Stimulated activated naive CD8-positive, alpha-beta T cell treated with anti-CD3 and anti-CD28 coated beads, Interleukin-15, Interleukin-2, amounts not matched to agents 100 ng/mL and 50 ng/mL, for 24 hours (primary cell): ENCODE results near the gene MARCHF2.

Experiments
- H3K27ac Mint-ChIP-seq: one replicate; pipeline ENCODE4 v1.8.0; 2021; ENCODE audit warnings: mild to moderate bottlenecking, mixed read lengths
- H3K27me3 Mint-ChIP-seq: one replicate; pipeline ENCODE4 v1.8.0; 2021; ENCODE audit warnings: mixed read lengths
- H3K36me3 Mint-ChIP-seq: one replicate; pipeline ENCODE4 v1.8.0; 2021; ENCODE audit warnings: low read depth, mixed read lengths
- H3K4me1 Mint-ChIP-seq: one replicate; pipeline ENCODE4 v1.8.0; 2021; ENCODE audit warnings: low read depth, mixed read lengths
- H3K4me3 Mint-ChIP-seq: one replicate; pipeline ENCODE4 v1.8.0; 2021; ENCODE audit warnings: mild to moderate bottlenecking, mixed read lengths
- H3K9me3 Mint-ChIP-seq: one replicate; pipeline ENCODE4 v1.8.0; 2021; ENCODE audit warnings: mixed read lengths

Gene MARCHF2

DNA sequence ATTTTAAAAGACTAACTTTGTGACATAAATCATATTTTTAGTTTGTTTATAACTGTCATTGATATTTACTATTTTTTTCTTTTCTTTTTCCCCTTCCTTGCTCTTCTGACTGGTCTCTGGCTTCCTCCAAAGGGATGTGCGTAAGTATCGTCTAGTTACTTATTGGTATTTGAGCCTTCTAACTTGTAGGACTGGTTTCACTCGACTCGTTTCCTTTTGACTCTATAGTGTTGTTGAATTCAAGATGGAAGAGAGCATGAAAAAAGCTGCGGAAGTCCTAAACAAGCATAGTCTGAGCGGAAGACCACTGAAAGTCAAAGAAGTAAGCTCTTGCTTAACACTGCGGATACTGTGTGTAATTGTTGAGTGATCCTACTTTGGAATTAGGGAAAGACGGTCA is 50.3 kb downstream of the MARCHF2 start:
- Mint-ChIP-seq H3K27me3 (no peaks in the 10 kb centered on the region), H3K27ac (no peak overlapping the region), H3K4me1 (peaks cover 29% of the 10 kb centered on the region), H3K4me3 (no peak overlapping the region), H3K9me3 (no peaks in the 10 kb centered on the region), H3K36me3 (peaks cover 83% of the 10 kb centered on the region)

DNA sequence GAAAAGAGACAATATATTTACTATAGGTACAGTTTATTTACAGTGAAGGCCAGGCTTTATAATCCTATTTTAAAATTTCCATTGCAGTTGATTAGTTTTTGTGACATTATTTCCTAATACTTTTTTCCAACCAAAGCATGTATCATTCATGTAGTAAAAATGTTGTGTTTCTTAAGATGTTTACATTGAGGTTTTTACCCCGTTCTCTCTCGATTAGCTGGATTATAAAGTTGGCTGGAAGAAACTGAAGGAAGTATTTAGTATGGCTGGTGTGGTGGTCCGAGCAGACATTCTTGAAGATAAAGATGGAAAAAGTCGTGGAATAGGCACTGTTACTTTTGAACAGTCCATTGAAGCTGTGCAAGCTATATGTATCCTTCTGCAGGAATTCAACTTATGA is 52.9 kb downstream of the MARCHF2 start:
- Mint-ChIP-seq H3K27ac (peak overlapping the region; percentile 2), H3K27me3 (no peaks in the 10 kb centered on the region), H3K4me1 (peaks cover 5% of the 10 kb centered on the region), H3K9me3 (no peaks in the 10 kb centered on the region), H3K36me3 (peaks cover 87% of the 10 kb centered on the region), H3K4me3 (no peak overlapping the region)

DNA sequence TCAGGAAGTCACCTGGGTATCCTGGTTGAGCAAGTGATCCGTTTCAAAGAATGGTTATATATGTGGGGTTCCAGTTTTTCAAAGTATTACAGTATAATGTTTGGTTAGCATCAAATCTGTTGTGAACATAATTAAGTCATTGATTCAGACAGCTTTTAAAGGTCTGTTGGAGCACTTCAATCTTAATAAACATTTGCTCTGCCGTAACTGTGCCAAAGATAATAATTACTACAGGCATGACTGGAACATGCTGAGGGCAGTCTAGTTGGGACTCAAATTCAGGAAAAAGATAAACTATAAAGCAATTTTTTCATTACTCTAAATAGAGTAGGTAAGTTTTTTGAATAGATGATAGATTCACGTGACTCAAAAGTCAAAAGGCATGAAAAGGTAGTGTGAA is 55.0 kb downstream of the MARCHF2 start:
- Mint-ChIP-seq H3K27me3 (no peaks in the 10 kb centered on the region), H3K4me1 (peaks cover 4% of the 10 kb centered on the region), H3K27ac (no peak overlapping the region), H3K9me3 (no peaks in the 10 kb centered on the region), H3K4me3 (no peak overlapping the region), H3K36me3 (peaks cover 93% of the 10 kb centered on the region)

DNA sequence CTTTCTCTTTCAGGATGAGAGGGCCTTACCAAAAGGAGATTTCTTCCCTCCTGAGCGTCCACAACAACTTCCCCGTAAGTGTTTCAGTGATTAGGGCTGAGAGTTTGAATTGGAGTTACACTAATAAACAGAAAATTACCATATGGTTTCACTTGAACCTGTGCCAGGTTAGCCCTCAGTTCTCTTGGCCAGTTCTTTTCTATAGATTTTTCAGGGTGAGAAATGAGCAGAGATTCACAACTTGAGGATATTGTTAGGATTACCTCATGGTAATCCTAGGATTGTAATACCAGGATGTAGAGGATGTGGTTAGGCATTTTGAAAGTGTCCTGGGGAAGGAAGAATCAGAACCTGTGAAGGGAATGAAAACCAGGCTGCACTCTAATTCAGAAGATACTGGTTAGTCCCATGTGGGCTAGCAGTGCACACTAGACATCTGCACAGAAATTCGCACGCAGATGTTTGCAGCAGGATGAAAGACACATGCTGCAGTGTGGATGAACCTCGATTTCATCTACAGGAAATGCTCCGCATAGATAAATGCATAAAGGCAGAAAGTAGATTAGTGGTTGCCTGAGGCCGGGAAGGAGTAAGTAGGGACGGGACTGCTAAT is 55.8 kb downstream of the MARCHF2 start:
- H3K27ac Mint-ChIP-seq = peak overlapping the region; percentile 32
- H3K4me3 Mint-ChIP-seq = no peak overlapping the region
- no peaks in the 10 kb centered on the region for H3K27me3 Mint-ChIP-seq
- peaks cover 93% of the 10 kb centered on the region for H3K36me3 Mint-ChIP-seq
- peaks cover 10% of the 10 kb centered on the region for H3K4me1 Mint-ChIP-seq
- H3K9me3 Mint-ChIP-seq = no peaks in the 10 kb centered on the region

DNA sequence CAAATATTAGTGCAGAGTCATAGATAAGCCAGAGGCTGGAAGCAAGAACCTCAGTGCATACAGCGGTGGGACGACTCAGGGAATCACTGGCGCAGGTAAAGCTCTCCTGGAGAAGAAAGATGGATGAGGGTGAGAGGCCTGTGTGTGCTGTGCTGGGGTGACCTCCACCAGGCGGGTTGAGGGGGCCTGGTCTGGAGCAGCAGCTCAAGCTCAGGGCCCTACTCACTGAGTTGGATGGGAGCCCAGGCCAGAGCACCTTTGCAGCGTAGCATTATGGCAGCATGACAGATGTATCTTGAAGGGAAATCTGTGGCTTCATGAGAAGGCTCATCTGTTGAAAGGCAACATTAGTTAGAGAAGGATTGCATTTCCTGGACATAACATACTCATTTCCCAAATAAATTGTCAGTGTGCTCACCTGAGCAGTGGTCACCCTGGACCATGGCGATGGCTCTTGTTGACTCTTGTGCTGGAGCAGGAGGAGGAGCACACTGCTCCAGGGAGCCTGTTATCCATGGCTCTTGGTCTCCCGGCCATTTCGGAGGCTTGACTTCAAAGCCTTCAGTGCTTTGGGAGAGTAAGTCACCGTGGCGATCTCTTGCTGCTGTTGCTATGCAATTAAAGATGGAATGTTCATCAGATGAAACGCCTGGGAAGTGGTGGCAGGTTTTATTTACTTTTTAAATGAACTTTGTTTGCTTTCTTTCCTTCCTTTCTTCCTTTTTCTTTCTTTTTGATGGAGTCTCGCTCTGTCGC is 56.7 kb downstream of the MARCHF2 start:
- H3K4me3 Mint-ChIP-seq = no peak overlapping the region
- peaks cover 17% of the 10 kb centered on the region for H3K4me1 Mint-ChIP-seq
- no peaks in the 10 kb centered on the region for H3K27me3 Mint-ChIP-seq
- H3K36me3 Mint-ChIP-seq = peaks cover 93% of the 10 kb centered on the region
- H3K27ac Mint-ChIP-seq = peak overlapping the region; percentile 32
- H3K9me3 Mint-ChIP-seq = no peaks in the 10 kb centered on the region

DNA sequence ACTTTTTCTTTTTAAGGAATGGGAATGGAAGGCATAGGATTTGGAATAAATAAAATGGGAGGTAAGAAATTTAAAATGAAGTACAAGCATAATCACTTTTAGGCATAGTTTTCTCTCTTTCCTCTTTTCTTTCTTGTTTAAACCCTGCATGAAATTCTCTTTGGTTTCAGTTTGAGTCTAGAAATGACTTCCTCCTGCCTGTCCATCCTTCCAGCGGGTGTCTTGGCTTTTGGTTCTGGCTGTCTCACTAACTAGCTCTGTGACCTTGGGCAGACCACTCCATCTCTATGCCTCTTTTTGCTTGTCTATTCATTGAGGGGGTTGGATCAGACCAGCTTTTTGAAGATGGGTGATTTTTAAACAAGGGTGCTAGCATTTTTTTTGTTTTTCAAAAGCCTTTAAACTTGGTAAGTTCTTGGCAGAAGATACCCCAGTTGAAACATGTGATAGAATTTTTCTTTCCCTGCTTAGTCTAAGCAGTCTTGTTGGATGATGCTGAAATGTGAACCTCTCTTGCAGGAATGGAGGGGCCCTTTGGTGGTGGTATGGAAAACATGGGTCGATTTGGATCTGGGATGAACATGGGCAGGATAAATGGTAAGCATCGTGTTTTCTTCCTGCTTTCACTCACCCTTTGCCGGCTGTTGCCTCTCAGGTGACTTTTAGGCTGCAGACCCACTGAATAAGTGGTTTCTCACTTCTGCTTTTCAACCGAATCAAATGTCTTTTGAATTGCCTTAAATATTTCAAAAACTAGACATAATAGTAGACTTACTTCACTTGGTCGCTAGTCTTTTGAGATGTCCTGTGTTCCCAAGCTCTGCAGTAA is 60.8 kb downstream of the MARCHF2 start:
- peaks cover 55% of the 10 kb centered on the region for H3K4me1 Mint-ChIP-seq
- no peaks in the 10 kb centered on the region for H3K27me3 Mint-ChIP-seq
- H3K9me3 Mint-ChIP-seq = no peaks in the 10 kb centered on the region
- H3K36me3 Mint-ChIP-seq = peaks cover 90% of the 10 kb centered on the region
- peak overlapping the region; percentile 4 for H3K4me3 Mint-ChIP-seq
- peak overlapping the region; percentile 37 for H3K27ac Mint-ChIP-seq

DNA sequence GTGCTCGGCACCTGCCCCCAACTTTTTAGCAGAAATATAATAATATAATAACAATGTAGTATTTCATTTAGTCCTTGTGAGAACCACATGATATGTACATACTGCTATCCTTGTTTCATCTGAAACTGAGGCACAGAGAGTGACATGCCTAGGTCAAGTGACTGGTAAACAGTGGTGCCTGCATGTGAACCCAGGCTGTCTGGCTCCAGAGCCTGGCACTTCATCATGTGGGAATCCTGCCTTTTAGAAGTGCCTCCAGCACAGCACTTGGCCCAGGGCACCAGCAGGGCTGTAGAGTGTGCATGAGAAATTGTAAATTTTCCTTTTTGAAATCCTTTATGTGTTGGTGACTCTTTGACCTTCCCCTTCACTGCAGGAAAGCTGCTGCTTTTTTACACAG is 61.9 kb downstream of the MARCHF2 start:
- H3K4me3 Mint-ChIP-seq = no peak overlapping the region
- peaks cover 86% of the 10 kb centered on the region for H3K36me3 Mint-ChIP-seq
- no peak overlapping the region for H3K27ac Mint-ChIP-seq
- no peaks in the 10 kb centered on the region for H3K9me3 Mint-ChIP-seq
- no peaks in the 10 kb centered on the region for H3K27me3 Mint-ChIP-seq
- peaks cover 61% of the 10 kb centered on the region for H3K4me1 Mint-ChIP-seq

DNA sequence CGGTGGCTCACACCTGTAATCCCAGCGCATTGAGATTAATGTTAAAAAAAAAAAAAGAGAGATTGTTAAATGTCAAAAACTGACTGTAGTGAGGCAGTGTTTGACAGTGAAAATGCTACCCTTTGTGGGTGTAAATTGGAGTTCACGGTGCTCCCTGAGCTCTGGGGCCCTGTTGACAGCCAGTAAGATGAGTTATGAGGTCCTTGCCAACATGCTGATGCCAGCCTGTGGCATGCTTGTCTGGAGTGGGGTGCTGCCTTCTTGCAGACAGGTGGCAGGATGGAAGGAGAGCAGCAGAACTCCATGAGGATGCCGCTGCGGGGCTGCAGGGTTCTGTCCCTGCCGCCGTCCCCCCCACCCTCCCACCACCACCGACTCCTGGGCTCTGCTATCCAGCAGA is 63.4 kb downstream of the MARCHF2 start:
- H3K27ac Mint-ChIP-seq = no peak overlapping the region
- H3K36me3 Mint-ChIP-seq = peaks cover 81% of the 10 kb centered on the region
- no peaks in the 10 kb centered on the region for H3K27me3 Mint-ChIP-seq
- no peak overlapping the region for H3K4me3 Mint-ChIP-seq
- peaks cover 76% of the 10 kb centered on the region for H3K4me1 Mint-ChIP-seq
- H3K9me3 Mint-ChIP-seq = no peaks in the 10 kb centered on the region

DNA sequence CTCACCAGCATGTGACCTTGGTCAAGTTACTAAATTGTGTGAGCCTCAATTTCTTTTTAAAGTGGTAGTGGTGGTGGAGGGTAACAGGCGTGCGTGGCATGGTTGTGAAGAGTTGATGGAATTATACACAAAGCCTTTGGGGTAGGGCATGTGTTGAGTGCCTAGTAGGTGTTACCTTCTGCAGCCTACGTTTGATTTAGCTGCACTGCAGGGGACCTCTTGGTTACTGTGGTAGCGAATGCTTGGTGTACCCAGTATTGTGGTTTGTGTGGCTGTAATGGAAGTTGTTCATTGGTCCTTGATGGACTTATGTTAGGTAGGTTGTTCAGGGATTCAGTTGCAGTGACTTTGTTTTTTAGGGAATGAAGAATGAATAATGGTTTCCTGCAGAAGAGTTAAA is 64.8 kb downstream of the MARCHF2 start:
- Mint-ChIP-seq H3K4me1 (peaks cover 86% of the 10 kb centered on the region), H3K9me3 (no peaks in the 10 kb centered on the region), H3K4me3 (peak overlapping the region; percentile 42), H3K36me3 (peaks cover 83% of the 10 kb centered on the region), H3K27ac (peak overlapping the region; percentile 81), H3K27me3 (no peaks in the 10 kb centered on the region)

DNA sequence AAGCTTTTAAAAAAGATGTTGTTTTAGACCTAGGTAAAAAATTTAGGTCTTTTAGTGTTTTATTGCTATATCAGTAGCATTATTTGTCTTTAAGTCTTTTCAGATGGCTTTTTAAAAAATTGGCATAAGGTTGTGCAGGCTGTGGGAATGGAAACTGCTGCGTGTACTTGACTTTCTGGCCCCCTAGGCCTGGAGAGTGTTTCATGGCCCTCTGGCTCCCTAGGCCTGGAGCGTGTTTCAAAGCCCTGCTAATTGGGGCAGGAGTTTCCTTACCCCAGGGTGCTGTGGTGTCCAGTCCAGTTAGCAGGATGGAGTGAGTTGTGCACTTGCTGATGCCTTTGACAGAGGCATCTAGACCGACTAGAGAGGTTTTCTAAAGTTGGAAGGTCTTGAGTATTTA is 65.5 kb downstream of the MARCHF2 start:
- Mint-ChIP-seq H3K4me1 (peaks cover 85% of the 10 kb centered on the region), H3K36me3 (peaks cover 83% of the 10 kb centered on the region), H3K27ac (peak overlapping the region; percentile 83), H3K27me3 (no peaks in the 10 kb centered on the region), H3K4me3 (peak overlapping the region; percentile 4), H3K9me3 (no peaks in the 10 kb centered on the region)

DNA sequence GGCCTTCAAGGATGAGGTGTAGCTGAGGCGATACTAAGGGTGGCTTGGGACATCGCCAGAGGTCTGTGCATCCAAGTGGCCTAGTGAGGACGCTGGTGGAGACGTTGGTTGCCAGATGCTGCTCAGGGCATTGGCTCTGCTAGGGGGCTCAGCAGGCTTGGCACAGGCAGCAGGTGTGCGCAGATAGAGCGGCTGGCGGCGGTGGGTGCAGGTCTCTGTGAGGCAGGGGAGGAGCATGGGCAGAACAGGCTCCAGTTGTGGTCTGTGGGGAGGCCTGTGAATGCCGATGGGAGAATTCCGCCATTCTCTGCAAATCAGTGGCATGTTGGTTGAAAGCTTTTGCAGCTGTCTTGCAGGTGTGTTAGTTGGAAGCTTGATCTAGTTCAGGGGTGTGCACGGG is 68.1 kb downstream of the MARCHF2 start:
- H3K36me3 Mint-ChIP-seq = peaks cover 79% of the 10 kb centered on the region
- peak overlapping the region; percentile 81 for H3K27ac Mint-ChIP-seq
- peak overlapping the region; percentile 41 for H3K4me3 Mint-ChIP-seq
- no peaks in the 10 kb centered on the region for H3K9me3 Mint-ChIP-seq
- no peaks in the 10 kb centered on the region for H3K27me3 Mint-ChIP-seq
- H3K4me1 Mint-ChIP-seq = peaks cover 74% of the 10 kb centered on the region

DNA sequence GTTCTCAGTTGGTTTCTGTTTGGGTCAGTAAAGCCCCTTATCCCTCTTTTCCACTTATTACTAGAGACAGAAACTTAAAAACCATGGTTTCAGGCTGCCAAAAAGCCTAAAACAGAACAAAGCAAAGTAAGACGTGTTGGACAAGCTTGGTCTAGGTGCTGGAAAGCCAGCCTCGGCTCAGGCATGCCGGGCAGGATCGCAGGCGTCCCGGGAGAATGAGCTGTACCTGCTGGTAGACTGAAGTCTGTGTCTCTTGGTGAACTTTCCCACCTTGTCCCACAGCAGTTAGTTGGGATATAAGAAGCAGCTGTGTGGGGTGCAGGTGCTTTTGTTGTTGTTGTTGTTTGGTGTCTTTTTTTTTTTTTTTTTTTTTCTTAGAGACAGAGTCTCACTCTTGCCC is 68.5 kb downstream of the MARCHF2 start:
- no peaks in the 10 kb centered on the region for H3K9me3 Mint-ChIP-seq
- peak overlapping the region; percentile 81 for H3K27ac Mint-ChIP-seq
- H3K4me1 Mint-ChIP-seq = peaks cover 74% of the 10 kb centered on the region
- H3K27me3 Mint-ChIP-seq = no peaks in the 10 kb centered on the region
- H3K36me3 Mint-ChIP-seq = peaks cover 81% of the 10 kb centered on the region
- peak overlapping the region; percentile 41 for H3K4me3 Mint-ChIP-seq

DNA sequence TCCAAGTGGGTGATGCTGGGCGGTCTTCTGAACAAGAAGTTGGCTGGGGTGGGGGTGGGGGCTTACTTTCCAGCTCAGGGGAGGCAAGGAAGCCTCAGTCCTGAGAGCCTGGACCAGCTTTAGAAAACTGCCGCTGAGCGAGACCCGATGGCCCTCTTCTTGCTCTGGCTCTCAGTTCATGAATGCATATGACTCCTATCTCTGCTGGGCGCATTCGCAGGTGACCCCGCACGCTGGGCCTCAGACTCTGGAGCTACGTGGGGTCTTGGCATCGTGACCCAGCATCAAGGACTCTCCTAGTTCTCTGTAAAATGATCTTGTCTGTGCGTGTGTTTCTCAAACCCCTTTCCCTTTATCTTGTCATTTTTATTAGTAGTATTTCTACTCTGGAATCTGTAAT is 69.6 kb downstream of the MARCHF2 start:
- peaks cover 75% of the 10 kb centered on the region for H3K4me1 Mint-ChIP-seq
- H3K36me3 Mint-ChIP-seq = peaks cover 83% of the 10 kb centered on the region
- H3K4me3 Mint-ChIP-seq = no peak overlapping the region
- no peaks in the 10 kb centered on the region for H3K27me3 Mint-ChIP-seq
- peak overlapping the region; percentile 54 for H3K27ac Mint-ChIP-seq
- H3K9me3 Mint-ChIP-seq = no peaks in the 10 kb centered on the region

DNA sequence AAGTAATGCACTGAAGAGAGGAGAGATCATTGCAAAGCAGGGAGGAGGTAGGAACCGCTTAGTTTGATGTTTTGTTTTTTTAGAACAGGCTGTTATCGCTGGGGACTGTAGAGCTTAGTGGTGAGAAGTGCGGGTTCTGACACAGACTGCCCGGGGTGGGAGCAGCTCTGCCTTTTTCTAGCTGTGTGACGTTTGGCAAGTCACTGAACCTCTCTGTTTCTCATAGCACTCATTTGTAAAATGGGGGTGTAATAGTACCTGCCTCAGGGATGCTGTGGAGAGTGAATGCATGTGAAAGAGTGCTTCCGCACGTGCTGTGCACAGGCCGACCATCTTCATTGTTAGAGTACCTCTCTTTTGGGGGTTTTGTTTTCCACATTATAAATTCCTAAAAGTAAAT is 70.1 kb downstream of the MARCHF2 start:
- peak overlapping the region; percentile 54 for H3K27ac Mint-ChIP-seq
- H3K9me3 Mint-ChIP-seq = no peaks in the 10 kb centered on the region
- no peaks in the 10 kb centered on the region for H3K27me3 Mint-ChIP-seq
- no peak overlapping the region for H3K4me3 Mint-ChIP-seq
- H3K36me3 Mint-ChIP-seq = peaks cover 83% of the 10 kb centered on the region
- peaks cover 75% of the 10 kb centered on the region for H3K4me1 Mint-ChIP-seq

DNA sequence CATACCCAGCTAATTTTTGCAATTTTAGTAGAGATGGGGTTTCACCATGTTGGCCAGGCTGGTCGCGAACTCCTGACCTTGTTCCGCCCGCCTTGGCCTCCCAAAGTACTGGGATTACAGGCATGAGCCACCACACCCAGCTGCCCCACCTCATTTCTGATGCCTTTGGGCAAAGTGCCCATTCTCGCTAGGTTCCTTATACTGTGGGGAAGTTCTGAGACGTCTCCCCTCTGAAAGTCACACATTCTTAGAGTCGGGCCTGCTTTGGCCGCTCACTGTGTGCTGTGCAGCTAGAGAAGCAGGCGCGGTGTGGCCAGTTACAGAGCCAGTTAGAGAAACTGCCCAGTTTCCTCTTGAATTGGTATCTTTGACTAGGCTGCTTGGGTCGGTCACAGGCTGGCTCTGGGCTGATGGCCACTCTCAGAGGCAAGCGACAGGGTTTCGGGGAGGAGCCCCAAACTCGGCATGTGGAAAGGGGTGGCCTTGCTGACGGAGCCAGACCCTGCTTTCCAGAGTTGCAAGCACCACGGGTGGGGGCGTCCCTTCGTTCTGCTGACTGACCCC is 71.3 kb downstream of the MARCHF2 start:
- peaks cover 80% of the 10 kb centered on the region for H3K36me3 Mint-ChIP-seq
- no peaks in the 10 kb centered on the region for H3K9me3 Mint-ChIP-seq
- H3K27me3 Mint-ChIP-seq = no peaks in the 10 kb centered on the region
- peaks cover 68% of the 10 kb centered on the region for H3K4me1 Mint-ChIP-seq
- no peak overlapping the region for H3K4me3 Mint-ChIP-seq
- no peak overlapping the region for H3K27ac Mint-ChIP-seq
